ENCODE data around the gene NCOA3. TPM values are rescaled to one million over a fixed set of nuclear protein-coding genes. Genes with fewer than 3 reads are reported as not detected.

Gene NCOA3
- total and polyA plus RNA-seq, 2 of the 8 experiments (the other 6 are each of a cell fraction or from before 2014, with no cell fraction given), result 7.9 to 24.7 TPM

DNA sequence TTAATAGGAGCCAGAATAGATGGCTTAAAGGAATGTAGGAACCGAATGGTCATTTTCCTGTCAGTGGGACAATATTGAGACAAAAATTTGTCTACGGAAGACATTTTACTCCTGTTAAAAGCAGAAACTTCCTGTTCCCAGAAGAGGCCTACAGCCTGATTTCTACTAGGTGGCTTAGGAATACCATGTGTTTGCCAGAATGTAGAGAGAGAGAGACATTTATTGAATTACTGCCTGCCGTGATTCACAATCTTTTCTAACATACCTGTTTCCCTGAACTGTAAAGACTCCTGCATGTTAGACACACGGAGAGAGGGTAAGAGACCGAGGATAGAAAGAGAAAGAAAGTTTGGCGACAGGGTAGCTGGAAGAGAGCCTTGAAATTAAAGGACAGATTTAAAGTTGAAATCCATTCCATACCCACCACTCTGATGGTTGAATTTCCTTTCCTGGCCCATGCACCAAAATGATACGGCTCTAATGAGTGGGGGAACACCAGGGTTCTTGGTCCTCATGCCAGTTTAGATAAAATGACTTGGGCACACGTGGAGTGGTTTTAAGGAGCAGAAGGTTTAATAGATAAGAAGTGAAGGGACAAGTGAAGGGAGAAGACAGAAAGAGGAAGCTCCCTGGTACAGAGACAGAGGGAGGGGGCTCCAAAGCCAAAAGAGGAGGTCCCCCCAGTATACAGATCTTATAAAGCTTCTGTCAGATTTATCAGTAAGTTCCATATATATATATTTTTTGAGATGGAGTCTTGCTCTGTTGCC is 22.5 kb downstream of the NCOA3 start:
- Histone ChIP-seq H3K9ac (replicated peaks in 1 of 4; ENCODE audit: extremely low read depth in 1 of 4, low read depth in 3 of 4, low read length in 3 of 4) (no peak overlapping the region), H3K14ac (ENCODE audit: insufficient read length) (no peak overlapping the region), H3K23me2 (ENCODE audit: low read depth, low read length) (no peaks in the 10 kb centered on the region), H2BK120ac (replicated peaks; ENCODE audit: low read depth, low read length) (no peak overlapping the region), H3K9me3 (ENCODE audit: insufficient read depth in 2 of 2, low read depth in 1 of 2, low read length in 1 of 2) (peaks cover 6% of the 10 kb centered on the region in 2 experiments; a peak in 3 of 4 replicates), H2AK5ac (ENCODE audit: low read depth, low read length) (no peak overlapping the region), H3K4me2 (ENCODE audit: insufficient read depth in 1 of 2, low read depth in 2 of 2, low read length in 2 of 2) (no peak overlapping the region), H3K27ac (ENCODE audit: low read depth, low read length) (no peak overlapping the region), H3K23ac (ENCODE audit: insufficient read length) (no peak overlapping the region), H4K5ac (ENCODE audit: insufficient read length, low read depth, low read length) (no peak overlapping the region), H2BK20ac (ENCODE audit: low read length) (no peak overlapping the region), H4K20me1 (replicated peaks in 1 of 2; ENCODE audit: control insufficient read depth in 1 of 2, insufficient read depth in 2 of 2, low read length in 2 of 2) (peaks cover 0 to 4% of the 10 kb centered on the region in 2 experiments), H3K79me1 (ENCODE audit: low read depth, low read length) (peaks cover 3% of the 10 kb centered on the region), H2BK15ac (ENCODE audit: low read length) (no peak overlapping the region), H3K18ac (ENCODE audit: extremely low read depth, low read length) (no peak overlapping the region), H3K36me3 (ENCODE audit: control insufficient read depth in 2 of 4, insufficient read depth in 4 of 4, low read length in 3 of 4) (peaks cover 0 to 5% (median 0%) of the 10 kb centered on the region in 4 experiments; a peak in 1 of 8 replicates), H3K4me1 (replicated peaks in 1 of 4; ENCODE audit: control insufficient read depth in 3 of 4, insufficient read depth in 4 of 4, low read length in 3 of 4) (peaks cover 0 to 7% (median 4%) of the 10 kb centered on the region in 4 experiments; a peak in 5 of 7 replicates), H2BK12ac (ENCODE audit: low read depth, low read length) (no peak overlapping the region), H4K91ac (replicated peaks; ENCODE audit: insufficient read length, low read length) (no peak overlapping the region), H3K4ac (replicated peaks; ENCODE audit: insufficient read length, low read depth, low read length) (no peak overlapping the region), H2AFZ (ENCODE audit: low read length) (no peak overlapping the region), H3K79me2 (ENCODE audit: control insufficient read depth in 1 of 2, insufficient read depth in 2 of 2, low read length in 2 of 2) (peaks cover 3 to 61% of the 10 kb centered on the region in 2 experiments; a peak in 2 of 4 replicates), H3K4me3 (ENCODE audit: extremely low read depth in 1 of 4, insufficient read depth in 2 of 4, low read depth in 3 of 4, low read length in 4 of 4) (no peak overlapping the region), H2BK5ac (ENCODE audit: low read depth, low read length) (no peak overlapping the region), H3K56ac (replicated peaks; ENCODE audit: insufficient read length, low read depth, low read length) (no peak overlapping the region), H4K8ac (ENCODE audit: extremely low read depth, insufficient read depth, low read length) (no peak overlapping the region), H3K27me3 (replicated peaks in 1 of 4; ENCODE audit: control insufficient read depth in 3 of 4, extremely low read depth in 1 of 4, insufficient read depth in 3 of 4, low read length in 3 of 4) (no peaks in the 10 kb centered on the region)
- FAIRE-seq (no peak), DNase-seq (ENCODE audit: low read depth in 1 of 2, low spot score in 2 of 2) (no peak)
- CTCF ChIA-PET (ENCODE audit: partially characterized antibody), result interaction anchor here (0.6 to 0.7 kb wide), 2 partner anchors 13 to 65 kb away, joined by 3 read pairs; no protein-coding TSS in a partner anchor
- 92% methylated on average over 8 of the region's 8 CpGs; no CpG with 5 or more reads in 1 of the 2 experiments for WGBS, 2 experiments (ENCODE audit: extremely low coverage in 1 of 2, insufficient coverage in 1 of 2, insufficient read length in 1 of 2, insufficient replicate concordance in 2 of 2, low coverage in 1 of 2, low lambda C conversion rate in 2 of 2, missing lambda C conversion rate in 1 of 2)
- TF ChIP-seq SP1 (IDR thresholded peaks at IDR 0.05; ENCODE audit: low read depth, low read length) (no peak), TAF7 (optimal IDR thresholded peaks at IDR 0.05; ENCODE audit: borderline replicate concordance, low read depth, low read length) (no peak), FOSL1 (IDR thresholded peaks at IDR 0.05; ENCODE audit: insufficient read depth, low read depth, low read length) (no peak), KDM5A (IDR thresholded peaks at IDR 0.05; ENCODE audit: low read length) (no peak), SIX5 (IDR thresholded peaks at IDR 0.05; ENCODE audit: low read depth, low read length) (no peak), SP2 (IDR thresholded peaks at IDR 0.05; ENCODE audit: low read length) (no peak), SAP30 (IDR thresholded peaks at IDR 0.05; ENCODE audit: insufficient read depth, insufficient replicate concordance, low read length) (no peak), NRF1 (IDR thresholded peaks at IDR 0.05; ENCODE audit: low read depth, low read length) (no peak)
- TF ChIP-seq, protein P1, sequence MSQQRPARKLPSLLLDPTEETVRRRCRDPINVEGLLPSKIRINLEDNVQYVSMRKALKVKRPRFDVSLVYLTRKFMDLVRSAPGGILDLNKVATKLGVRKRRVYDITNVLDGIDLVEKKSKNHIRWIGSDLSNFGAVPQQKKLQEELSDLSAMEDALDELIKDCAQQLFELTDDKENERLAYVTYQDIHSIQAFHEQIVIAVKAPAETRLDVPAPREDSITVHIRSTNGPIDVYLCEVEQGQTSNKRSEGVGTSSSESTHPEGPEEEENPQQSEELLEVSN (IDR thresholded peaks at IDR 0.05), result no peak
- TF ChIP-seq, protein P2, sequence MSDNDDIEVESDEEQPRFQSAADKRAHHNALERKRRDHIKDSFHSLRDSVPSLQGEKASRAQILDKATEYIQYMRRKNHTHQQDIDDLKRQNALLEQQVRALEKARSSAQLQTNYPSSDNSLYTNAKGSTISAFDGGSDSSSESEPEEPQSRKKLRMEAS (IDR thresholded peaks at IDR 0.05), result no peak
- POLR2A ChIA-PET (ENCODE audit: partially characterized antibody), result no interaction called here
